Caki2 (cell line): Measurements from ENCODE around the gene PIK3C2G. TPM values are rescaled to one million over a fixed set of nuclear protein-coding genes. Genes with fewer than 3 reads are reported as not detected.
A peak's percentile ranks its signal among the peaks of the same experiment; 100 is the strongest.

Experiments used
- DNase-seq: peaks from one replicate; pipeline ENCODE4 v3.0.0-alpha.2; 2015; ENCODE audit warnings: low read depth
- in situ Hi-C: cut with HindIII; loops from 2 replicates; pipeline ENCODE4 v1.10.0; 2016; ENCODE audit warnings: low sequenced_read_pairs, low pct_unique_long_range_greater_than_20kb, mixed read lengths
- total RNA-seq: library from RNA; depleted of rRNA; stranded (reverse); fragments of >200 nt; shearing (Covaris generic); gene quantifications from 2 replicates; pipeline ENCODE4 v1.2.3, GENCODE V29; 2014; ENCODE audit warnings: low replicate concordance; rRNA removed

PIK3C2G gene
- total RNA-seq, 1 experiment from 2014 or later, result not detected

DNA sequence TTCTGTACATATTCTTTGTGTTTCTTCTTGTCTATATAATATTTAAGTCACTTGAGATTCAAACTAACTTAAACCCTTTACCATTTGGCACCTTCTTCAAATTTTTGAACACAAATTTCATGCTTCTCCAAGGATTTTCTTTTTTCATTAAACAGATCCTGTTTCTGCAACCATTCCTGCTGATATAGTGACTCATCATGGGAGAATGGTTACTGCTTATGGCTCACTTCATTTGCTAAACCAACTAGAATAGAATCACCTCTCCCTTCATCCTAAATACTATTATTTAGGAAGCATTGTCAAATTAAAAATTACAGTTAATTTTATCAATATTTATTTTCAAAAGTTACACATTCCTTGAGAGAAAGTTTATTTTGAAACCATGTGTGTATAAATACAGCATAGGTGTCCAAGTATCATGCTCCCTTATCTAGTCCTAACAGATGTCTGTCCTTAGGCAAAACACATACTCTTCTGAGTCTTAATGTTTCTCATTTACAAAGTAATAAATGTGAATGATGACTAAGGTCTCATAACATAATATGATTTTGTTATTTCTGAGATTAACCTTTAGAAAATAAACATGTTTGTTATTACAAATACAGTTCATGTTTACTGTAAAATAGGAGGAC is 435.8 kb downstream of the PIK3C2G start:
- DNase-seq, result peak; percentile 40
- in situ Hi-C loops, result no loop called here

Other genes starting within 250 kb of the PIK3C2G start
- not detected in 2 replicates for gene RERGL, start 171.3 kb upstream of the PIK3C2G start, total RNA-seq